ENCODE data around the gene PDHA1.

PDHA1 gene

GRCh38 chrX:19392078-19392477 lies 48.4 kb downstream of the PDHA1 start:
- Mint-ChIP-seq H3K9me3 (no peaks in the 10 kb centered on the region), H3K27ac (no peak overlapping the region), H3K27me3 (peaks cover 19% of the 10 kb centered on the region)

GRCh38 chrX:19392703-19393102 lies 49.0 kb downstream of the PDHA1 start:
- Mint-ChIP-seq H3K9me3 (no peaks in the 10 kb centered on the region), H3K27me3 (peaks cover 19% of the 10 kb centered on the region), H3K4me3 (no peak overlapping the region), H3K36me3 (ENCODE audit: low read depth) (no peaks in the 10 kb centered on the region), H3K27ac (no peak overlapping the region), H3K4me1 (ENCODE audit: low read depth) (no peaks in the 10 kb centered on the region)
- no peak for DNase-seq

More at GRCh38 chrX:19392078-19392477, 48.4 kb downstream of the PDHA1 start:
- Mint-ChIP-seq H3K36me3 (ENCODE audit: low read depth) (no peaks in the 10 kb centered on the region), H3K4me1 (ENCODE audit: low read depth) (no peaks in the 10 kb centered on the region), H3K4me3 (no peak overlapping the region)
- no peak for DNase-seq

- Mint-ChIP-seq H3K4me1 (ENCODE audit: low read depth) (no peaks in the 10 kb centered on the region), H3K27me3 (peaks cover 56% of the 10 kb centered on the region), H3K4me3 (no peak overlapping the region), H3K36me3 (ENCODE audit: low read depth) (no peaks in the 10 kb centered on the region), H3K27ac (no peak overlapping the region), H3K9me3 (no peaks in the 10 kb centered on the region)
- DNase-seq: no peak
Observed at GRCh38 chrX:19403696-19404095, 60.0 kb downstream of the PDHA1 start.

- Mint-ChIP-seq H3K4me1 (ENCODE audit: low read depth) (no peaks in the 10 kb centered on the region), H3K27ac (no peak overlapping the region), H3K4me3 (no peak overlapping the region), H3K36me3 (ENCODE audit: low read depth) (no peaks in the 10 kb centered on the region), H3K27me3 (peaks cover 36% of the 10 kb centered on the region), H3K9me3 (no peaks in the 10 kb centered on the region)
- DNase-seq: no peak
Observed at GRCh38 chrX:19410259-19410658, 66.5 kb downstream of the PDHA1 start.
